ENCODE data around the gene C12orf42.
"Not testable (repeated sequence)": the region's sequence is repeated elsewhere in the genome, so short reads cannot be mapped to it uniquely, and the experiment has no call there.

- TF ChIP-seq CTCF (IDR thresholded peaks at IDR 0.05); EZH2 (IDR thresholded peaks at IDR 0.05; ENCODE audit: borderline replicate concordance, insufficient read depth, low read depth, low read length, poor library complexity, severe bottlenecking): not testable (repeated sequence)
Measured at GRCh38 chr12:103425674-103426073, 70.1 kb downstream of the C12orf42 start.
